Measurements from ENCODE around the gene NEUROD6.

The NEUROD6 gene

GRCh38 chr7:31302356-31302755, 38.2 kb downstream of the NEUROD6 start:
- DNase-seq (ENCODE audit: low spot score): no peak
- no peak for TF ChIP-seq CTCF (IDR thresholded peaks at IDR 0.05; ENCODE audit: extremely low read depth, insufficient read depth, missing control alignments)
- in situ Hi-C loops (cut with MboI; ENCODE audit: low pct_unique_long_range_greater_than_20kb, low sequenced_read_pairs, unreplicated experiment): no loop called here

GRCh38 chr7:31299336-31299735, 41.2 kb downstream of the NEUROD6 start:
- no peak for TF ChIP-seq CTCF (IDR thresholded peaks at IDR 0.05; ENCODE audit: extremely low read depth, insufficient read depth, missing control alignments)
- DNase-seq (ENCODE audit: low spot score): no peak
- in situ Hi-C loops (cut with MboI; ENCODE audit: low pct_unique_long_range_greater_than_20kb, low sequenced_read_pairs, unreplicated experiment): no loop called here

- no peak for TF ChIP-seq CTCF (IDR thresholded peaks at IDR 0.05; ENCODE audit: extremely low read depth, insufficient read depth, missing control alignments)
- no peak for DNase-seq (ENCODE audit: low spot score)
- in situ Hi-C loops (cut with MboI; ENCODE audit: low pct_unique_long_range_greater_than_20kb, low sequenced_read_pairs, unreplicated experiment): no loop called here
Measured at GRCh38 chr7:31290601-31291000, 49.9 kb downstream of the NEUROD6 start.

Measured in GM13977 (cell line).